ENCODE results near the gene RPL15.
"Not testable (repeated sequence)": the region's sequence is repeated elsewhere in the genome, so short reads cannot be mapped to it uniquely, and the experiment has no call there.

Gene RPL15

DNA sequence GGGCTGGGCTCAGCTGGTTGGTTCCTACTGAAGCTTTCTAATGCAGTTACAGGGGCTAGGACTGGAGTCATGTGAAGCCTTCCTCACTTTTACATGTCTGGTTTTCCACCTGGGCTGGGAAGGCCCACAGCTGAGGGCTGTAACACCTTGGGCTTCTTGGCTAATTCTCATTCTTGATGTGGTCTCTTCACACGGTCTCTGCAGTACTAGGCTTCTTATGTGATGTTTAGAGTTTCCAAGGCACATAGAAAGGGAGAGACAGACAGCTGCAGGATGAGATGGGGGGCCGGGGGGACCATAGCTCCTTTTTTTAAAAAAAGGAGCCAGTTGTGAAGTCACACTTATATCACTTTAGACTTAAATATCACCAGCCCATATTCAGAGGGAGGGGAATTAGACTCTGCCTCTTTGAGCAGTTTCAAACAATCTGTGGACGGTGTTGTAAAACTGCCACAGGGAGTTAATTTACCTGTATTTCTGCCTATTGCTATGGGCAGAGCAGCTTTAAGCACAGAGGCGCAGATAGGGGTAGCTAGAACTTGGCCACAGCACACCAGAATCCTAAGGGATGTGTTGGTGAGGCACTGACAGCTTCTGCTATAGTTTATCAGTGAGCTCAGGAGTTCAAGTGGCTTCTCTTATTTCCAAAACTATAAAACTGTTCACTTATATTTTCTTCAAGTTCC lies 46.8 kb upstream of the RPL15 start:
- TF ChIP-seq PPARA (CRISPR knock-in tag; IDR thresholded peaks at IDR 0.05; ENCODE audit: borderline replicate concordance): no peak
- TF ChIP-seq, protein P1, sequence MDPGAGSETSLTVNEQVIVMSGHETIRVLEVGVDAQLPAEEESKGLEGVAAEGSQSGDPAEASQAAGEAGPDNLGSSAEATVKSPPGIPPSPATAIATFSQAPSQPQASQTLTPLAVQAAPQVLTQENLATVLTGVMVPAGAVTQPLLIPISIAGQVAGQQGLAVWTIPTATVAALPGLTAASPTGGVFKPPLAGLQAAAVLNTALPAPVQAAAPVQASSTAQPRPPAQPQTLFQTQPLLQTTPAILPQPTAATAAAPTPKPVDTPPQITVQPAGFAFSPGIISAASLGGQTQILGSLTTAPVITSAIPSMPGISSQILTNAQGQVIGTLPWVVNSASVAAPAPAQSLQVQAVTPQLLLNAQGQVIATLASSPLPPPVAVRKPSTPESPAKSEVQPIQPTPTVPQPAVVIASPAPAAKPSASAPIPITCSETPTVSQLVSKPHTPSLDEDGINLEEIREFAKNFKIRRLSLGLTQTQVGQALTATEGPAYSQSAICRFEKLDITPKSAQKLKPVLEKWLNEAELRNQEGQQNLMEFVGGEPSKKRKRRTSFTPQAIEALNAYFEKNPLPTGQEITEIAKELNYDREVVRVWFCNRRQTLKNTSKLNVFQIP (CRISPR knock-in tag; IDR thresholded peaks at IDR 0.05; ENCODE audit: borderline replicate concordance, low read depth): no peak
- no peak for TF ChIP-seq GLIS3 (CRISPR knock-in tag; IDR thresholded peaks at IDR 0.05)
- no peak for TF ChIP-seq TCF4 (CRISPR knock-in tag; IDR thresholded peaks at IDR 0.05; ENCODE audit: borderline replicate concordance)
- TF ChIP-seq, protein P2, sequence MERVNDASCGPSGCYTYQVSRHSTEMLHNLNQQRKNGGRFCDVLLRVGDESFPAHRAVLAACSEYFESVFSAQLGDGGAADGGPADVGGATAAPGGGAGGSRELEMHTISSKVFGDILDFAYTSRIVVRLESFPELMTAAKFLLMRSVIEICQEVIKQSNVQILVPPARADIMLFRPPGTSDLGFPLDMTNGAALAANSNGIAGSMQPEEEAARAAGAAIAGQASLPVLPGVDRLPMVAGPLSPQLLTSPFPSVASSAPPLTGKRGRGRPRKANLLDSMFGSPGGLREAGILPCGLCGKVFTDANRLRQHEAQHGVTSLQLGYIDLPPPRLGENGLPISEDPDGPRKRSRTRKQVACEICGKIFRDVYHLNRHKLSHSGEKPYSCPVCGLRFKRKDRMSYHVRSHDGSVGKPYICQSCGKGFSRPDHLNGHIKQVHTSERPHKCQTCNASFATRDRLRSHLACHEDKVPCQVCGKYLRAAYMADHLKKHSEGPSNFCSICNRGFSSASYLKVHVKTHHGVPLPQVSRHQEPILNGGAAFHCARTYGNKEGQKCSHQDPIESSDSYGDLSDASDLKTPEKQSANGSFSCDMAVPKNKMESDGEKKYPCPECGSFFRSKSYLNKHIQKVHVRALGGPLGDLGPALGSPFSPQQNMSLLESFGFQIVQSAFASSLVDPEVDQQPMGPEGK (CRISPR knock-in tag; IDR thresholded peaks at IDR 0.05; ENCODE audit: borderline replicate concordance): no peak
- TF ChIP-seq OSR1 (CRISPR knock-in tag; IDR thresholded peaks at IDR 0.05): no peak
- no peak for TF ChIP-seq SNAI2 (CRISPR knock-in tag; IDR thresholded peaks at IDR 0.05)
- TF ChIP-seq BACH2 (CRISPR knock-in tag; IDR thresholded peaks at IDR 0.05; ENCODE audit: borderline replicate concordance): no peak
- no peak for TF ChIP-seq ZC3H10 (CRISPR knock-in tag; IDR thresholded peaks at IDR 0.05)
- no peak for TF ChIP-seq CSDC2 (CRISPR knock-in tag; IDR thresholded peaks at IDR 0.05)
- TF ChIP-seq ZNF565 (CRISPR knock-in tag; conservative IDR thresholded peaks at IDR 0.05; ENCODE audit: low read depth): no peak
- no peak for TF ChIP-seq ZNF70 (CRISPR knock-in tag; IDR thresholded peaks at IDR 0.05)
- TF ChIP-seq, protein P3, sequence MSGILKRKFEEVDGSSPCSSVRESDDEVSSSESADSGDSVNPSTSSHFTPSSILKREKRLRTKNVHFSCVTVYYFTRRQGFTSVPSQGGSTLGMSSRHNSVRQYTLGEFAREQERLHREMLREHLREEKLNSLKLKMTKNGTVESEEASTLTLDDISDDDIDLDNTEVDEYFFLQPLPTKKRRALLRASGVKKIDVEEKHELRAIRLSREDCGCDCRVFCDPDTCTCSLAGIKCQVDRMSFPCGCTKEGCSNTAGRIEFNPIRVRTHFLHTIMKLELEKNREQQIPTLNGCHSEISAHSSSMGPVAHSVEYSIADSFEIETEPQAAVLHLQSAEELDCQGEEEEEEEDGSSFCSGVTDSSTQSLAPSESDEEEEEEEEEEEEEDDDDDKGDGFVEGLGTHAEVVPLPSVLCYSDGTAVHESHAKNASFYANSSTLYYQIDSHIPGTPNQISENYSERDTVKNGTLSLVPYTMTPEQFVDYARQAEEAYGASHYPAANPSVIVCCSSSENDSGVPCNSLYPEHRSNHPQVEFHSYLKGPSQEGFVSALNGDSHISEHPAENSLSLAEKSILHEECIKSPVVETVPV (CRISPR knock-in tag; IDR thresholded peaks at IDR 0.05): no peak
- TF ChIP-seq, protein P4, sequence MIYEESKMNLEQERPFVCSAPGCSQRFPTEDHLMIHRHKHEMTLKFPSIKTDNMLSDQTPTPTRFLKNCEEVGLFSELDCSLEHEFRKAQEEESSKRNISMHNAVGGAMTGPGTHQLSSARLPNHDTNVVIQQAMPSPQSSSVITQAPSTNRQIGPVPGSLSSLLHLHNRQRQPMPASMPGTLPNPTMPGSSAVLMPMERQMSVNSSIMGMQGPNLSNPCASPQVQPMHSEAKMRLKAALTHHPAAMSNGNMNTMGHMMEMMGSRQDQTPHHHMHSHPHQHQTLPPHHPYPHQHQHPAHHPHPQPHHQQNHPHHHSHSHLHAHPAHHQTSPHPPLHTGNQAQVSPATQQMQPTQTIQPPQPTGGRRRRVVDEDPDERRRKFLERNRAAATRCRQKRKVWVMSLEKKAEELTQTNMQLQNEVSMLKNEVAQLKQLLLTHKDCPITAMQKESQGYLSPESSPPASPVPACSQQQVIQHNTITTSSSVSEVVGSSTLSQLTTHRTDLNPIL (CRISPR knock-in tag; IDR thresholded peaks at IDR 0.05; ENCODE audit: low read depth): no peak
- TF ChIP-seq RARB (CRISPR knock-in tag; IDR thresholded peaks at IDR 0.05): no peak
- TF ChIP-seq ZFP30 (CRISPR knock-in tag; IDR thresholded peaks at IDR 0.05): no peak
- TF ChIP-seq ARNTL (CRISPR knock-in tag; IDR thresholded peaks at IDR 0.05; ENCODE audit: borderline replicate concordance, low read depth): no peak
- TF ChIP-seq ZFP3 (CRISPR knock-in tag; IDR thresholded peaks at IDR 0.05): no peak
- no peak for ATAC-seq

DNA sequence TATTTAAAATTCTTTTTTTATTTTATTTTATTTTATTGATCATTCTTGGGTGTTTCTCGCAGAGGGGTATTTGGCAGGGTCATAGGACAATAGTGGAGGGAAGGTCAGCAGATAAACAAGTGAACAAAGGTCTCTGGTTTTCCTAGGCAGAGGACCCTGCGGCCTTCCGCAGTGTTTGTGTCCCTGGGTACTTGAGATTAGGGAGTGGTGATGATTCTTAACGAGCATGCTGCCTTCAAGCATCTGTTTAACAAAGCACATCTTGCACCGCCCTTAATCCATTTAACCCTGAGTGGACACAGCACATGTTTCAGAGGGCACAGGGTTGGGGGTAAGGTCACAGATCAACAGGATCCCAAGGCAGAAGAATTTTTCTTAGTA lies 46.3 kb upstream of the RPL15 start:
- ATAC-seq: not testable (repeated sequence)

DNA sequence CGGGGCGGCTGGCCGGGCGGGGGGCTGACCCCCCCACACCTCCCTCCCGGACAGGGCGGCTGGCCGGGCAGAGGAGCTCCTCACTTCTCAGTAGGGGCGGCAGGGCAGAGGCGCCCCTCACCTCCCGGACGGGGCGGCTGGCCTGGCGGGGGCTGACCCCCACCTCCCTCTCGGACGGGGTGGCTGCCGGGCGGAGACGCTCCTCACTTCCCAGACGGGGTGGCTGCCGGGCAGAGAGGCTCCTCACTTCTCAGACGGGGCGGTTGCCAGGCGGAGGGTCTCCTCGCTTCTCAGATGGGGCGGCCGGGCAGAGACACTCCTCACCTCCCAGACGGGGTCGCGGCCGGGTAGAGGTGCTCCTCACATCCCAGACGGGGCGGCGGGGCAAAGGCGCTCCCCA lies 45.6 kb upstream of the RPL15 start:
- not testable (repeated sequence) for ATAC-seq

DNA sequence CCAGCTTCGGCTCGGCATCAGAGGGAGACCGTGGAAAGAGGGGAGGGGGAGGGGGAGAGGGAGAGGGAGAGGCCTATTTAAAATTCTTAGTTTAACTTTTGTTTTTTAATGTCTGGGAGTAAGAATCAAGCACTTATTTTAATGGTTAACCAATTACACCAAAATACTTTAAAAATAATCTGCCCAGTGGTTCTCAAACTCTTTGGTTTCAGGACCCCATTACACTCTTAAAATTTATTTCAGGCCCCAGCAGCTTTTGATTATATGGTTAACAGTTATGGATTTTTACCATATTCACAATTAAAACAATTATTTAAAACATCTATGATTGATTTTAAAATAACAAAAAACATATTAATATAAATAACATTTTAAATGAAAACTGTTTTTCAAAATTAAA lies 44.6 kb upstream of the RPL15 start:
- no peak for ATAC-seq
- TF ChIP-seq GLIS3 (CRISPR knock-in tag; IDR thresholded peaks at IDR 0.05) (no peak), ZFP3 (CRISPR knock-in tag; IDR thresholded peaks at IDR 0.05) (no peak), ZC3H10 (CRISPR knock-in tag; IDR thresholded peaks at IDR 0.05) (no peak), RARB (CRISPR knock-in tag; IDR thresholded peaks at IDR 0.05) (no peak), ZNF70 (CRISPR knock-in tag; IDR thresholded peaks at IDR 0.05) (no peak), BACH2 (CRISPR knock-in tag; IDR thresholded peaks at IDR 0.05; ENCODE audit: borderline replicate concordance) (no peak), ARNTL (CRISPR knock-in tag; IDR thresholded peaks at IDR 0.05; ENCODE audit: borderline replicate concordance, low read depth) (no peak), CSDC2 (CRISPR knock-in tag; IDR thresholded peaks at IDR 0.05) (no peak), ZFP30 (CRISPR knock-in tag; IDR thresholded peaks at IDR 0.05) (no peak), OSR1 (CRISPR knock-in tag; IDR thresholded peaks at IDR 0.05) (no peak), TCF4 (CRISPR knock-in tag; IDR thresholded peaks at IDR 0.05; ENCODE audit: borderline replicate concordance) (no peak), PPARA (CRISPR knock-in tag; IDR thresholded peaks at IDR 0.05; ENCODE audit: borderline replicate concordance) (no peak)
- TF ChIP-seq, protein P4 (CRISPR knock-in tag; IDR thresholded peaks at IDR 0.05; ENCODE audit: low read depth): no peak
- TF ChIP-seq, protein P2 (CRISPR knock-in tag; IDR thresholded peaks at IDR 0.05; ENCODE audit: borderline replicate concordance): no peak
- TF ChIP-seq, protein P5, sequence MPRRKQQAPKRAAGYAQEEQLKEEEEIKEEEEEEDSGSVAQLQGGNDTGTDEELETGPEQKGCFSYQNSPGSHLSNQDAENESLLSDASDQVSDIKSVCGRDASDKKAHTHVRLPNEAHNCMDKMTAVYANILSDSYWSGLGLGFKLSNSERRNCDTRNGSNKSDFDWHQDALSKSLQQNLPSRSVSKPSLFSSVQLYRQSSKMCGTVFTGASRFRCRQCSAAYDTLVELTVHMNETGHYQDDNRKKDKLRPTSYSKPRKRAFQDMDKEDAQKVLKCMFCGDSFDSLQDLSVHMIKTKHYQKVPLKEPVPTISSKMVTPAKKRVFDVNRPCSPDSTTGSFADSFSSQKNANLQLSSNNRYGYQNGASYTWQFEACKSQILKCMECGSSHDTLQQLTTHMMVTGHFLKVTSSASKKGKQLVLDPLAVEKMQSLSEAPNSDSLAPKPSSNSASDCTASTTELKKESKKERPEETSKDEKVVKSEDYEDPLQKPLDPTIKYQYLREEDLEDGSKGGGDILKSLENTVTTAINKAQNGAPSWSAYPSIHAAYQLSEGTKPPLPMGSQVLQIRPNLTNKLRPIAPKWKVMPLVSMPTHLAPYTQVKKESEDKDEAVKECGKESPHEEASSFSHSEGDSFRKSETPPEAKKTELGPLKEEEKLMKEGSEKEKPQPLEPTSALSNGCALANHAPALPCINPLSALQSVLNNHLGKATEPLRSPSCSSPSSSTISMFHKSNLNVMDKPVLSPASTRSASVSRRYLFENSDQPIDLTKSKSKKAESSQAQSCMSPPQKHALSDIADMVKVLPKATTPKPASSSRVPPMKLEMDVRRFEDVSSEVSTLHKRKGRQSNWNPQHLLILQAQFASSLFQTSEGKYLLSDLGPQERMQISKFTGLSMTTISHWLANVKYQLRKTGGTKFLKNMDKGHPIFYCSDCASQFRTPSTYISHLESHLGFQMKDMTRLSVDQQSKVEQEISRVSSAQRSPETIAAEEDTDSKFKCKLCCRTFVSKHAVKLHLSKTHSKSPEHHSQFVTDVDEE (CRISPR knock-in tag; IDR thresholded peaks at IDR 0.05): no peak
- TF ChIP-seq, protein P3 (CRISPR knock-in tag; IDR thresholded peaks at IDR 0.05): no peak
